NCI-H2107 (cell line): Measurements from ENCODE around the gene NLGN2.

ENCODE experiments used
- DNase-seq: peaks from one replicate; lab custom pipeline; 2025; lab: John Stamatoyannopoulos, UW

The NLGN2 gene

GRCh38 chr17:7466318-7466638 lies 58.6 kb downstream of the NLGN2 start:
- no peak for DNase-seq

DNA sequence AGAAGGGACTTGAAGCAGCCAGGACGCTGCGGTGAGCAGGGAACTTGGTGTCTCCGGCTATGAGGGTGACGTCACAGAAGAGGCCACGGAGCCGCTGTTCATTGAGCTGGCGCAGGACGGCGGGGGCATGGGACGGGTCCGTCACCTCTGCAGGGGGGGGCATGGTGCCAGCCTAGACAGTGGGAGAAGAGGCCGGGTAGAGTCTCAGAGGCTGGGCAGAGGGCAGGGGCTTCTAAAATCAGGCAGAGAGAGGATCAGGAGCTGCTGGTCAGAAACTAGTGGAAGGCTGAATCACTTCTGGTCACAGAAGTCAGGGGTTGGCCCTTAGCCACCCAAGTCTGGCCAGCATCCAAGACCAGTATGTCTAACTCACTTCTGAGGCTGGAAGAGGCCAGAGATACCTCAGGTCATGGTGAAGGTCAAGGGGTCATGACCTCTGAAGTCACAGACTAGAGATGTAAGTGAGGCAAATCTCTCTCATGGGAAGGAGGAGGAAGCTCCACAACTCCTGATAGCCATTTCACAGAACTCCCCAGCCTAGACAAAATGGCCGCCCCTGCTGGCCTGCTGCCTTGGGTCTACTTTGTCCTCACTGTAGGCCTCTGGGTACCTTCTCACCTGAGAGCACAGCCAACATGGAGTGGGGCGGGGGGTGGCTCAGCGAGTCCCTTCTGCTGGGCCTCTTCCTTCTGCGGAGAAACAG lies 59.1 kb downstream of the NLGN2 start:
- no peak for DNase-seq

DNA sequence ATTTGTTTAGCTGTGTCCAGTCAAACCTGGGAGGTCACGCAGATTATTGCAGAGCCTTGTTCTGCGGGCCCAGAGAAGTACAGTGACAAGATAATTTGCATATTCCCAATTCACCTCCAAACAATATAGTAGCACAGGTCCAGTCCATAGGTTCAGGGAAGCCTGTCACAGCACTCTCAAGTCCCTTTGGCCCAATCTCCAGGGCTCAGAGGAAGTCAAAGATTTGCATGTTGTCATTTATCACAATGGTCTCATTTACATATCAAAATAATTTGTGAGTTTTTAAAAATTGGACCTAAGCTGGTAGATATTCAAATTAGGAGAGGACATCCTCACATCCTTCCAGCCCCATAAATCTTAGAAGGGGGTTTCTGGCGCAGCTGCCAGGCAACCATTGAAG lies 59.9 kb downstream of the NLGN2 start:
- DNase-seq = no peak

DNA sequence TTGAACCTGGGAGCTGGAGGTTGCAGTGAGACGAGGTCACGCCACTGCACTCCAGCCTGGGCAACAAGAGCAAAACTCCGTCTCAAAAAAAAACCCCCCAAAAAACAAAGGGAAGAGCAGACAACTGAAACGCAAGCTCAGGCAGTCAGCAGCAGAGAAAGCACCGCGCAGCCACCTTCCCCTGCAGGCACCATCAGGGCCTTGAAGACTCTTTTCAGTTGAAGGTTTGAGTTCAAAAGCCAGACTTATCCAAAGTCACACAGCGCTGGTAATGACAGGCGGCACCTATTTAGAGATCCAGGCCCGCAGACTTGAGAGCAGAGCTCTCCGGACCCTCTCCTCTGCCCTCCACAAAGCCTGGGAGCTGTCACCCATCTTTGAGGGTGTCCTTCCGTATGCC lies 60.6 kb downstream of the NLGN2 start:
- DNase-seq = no peak

DNA sequence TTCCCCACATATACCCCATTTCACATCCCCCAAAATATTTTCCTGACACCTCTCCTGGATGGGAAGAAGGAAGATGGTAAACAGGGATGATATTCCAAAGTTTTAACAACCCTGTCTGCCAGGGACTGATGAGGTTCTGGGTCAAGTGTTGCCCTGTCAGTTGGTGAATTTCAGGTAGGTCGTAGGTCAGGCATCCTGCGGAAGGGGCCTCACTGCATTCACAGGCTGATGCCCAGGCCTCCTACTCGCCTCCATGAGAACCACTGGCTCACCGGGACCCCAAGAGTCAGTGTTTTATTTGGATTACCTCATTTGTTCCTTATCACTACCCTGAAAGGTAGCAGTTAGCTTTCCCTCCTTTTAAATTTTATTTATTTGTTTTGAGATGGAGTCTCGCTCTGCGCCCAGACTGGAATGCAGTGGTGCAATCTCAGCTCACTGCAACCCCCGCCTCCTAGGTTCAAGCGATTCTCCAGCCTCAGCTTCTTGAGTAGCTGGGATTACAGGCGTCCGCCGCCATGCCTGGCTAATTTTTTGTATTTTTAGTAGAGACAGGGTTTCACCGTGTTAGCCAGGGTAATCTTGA lies 61.3 kb downstream of the NLGN2 start:
- DNase-seq = no peak
